ENCODE results near the gene TIRAP. TPM values are rescaled to one million over a fixed set of nuclear protein-coding genes. Genes with fewer than 3 reads are reported as not detected.

Gene TIRAP
- total and polyA plus RNA-seq, 8 donors = 5.3 to 8.2 (median 6.3) TPM

- intact Hi-C loops (cut with DNase I) = no loop called here
- H3K36me3 ChIP-seq = peaks cover 0 to 21% (median 6%) of the 10 kb centered on the region in 3 donors
- peaks cover 0 to 10% (median 0%) of the 10 kb centered on the region in 3 donors for H3K4me1 ChIP-seq
- H3K27ac ChIP-seq = no peak overlapping the region
- FAIRE-seq = no peak
- no peak overlapping the region for H3K4me3 ChIP-seq
- ATAC-seq = no peak
- H3K27me3 ChIP-seq = no peaks in the 10 kb centered on the region
- no peak for DNase-seq
- 79 to 80% methylated on average over 6 of the region's 6 CpGs for WGBS, 2 donors
- H3K9me3 ChIP-seq = no peaks in the 10 kb centered on the region
- TF ChIP-seq CTCF (IDR thresholded peaks at IDR 0.05) = no peak
Measured at GRCh38 chr11:126288237-126288636, 5.3 kb downstream of the TIRAP start.

GRCh38 chr11:126290887-126291286 is 8.0 kb downstream of the TIRAP start:
- Histone ChIP-seq H3K36me3 (peaks cover 0 to 32% (median 6%) of the 10 kb centered on the region in 3 donors), H3K4me1 (no peaks in the 10 kb centered on the region), H3K9me3 (no peaks in the 10 kb centered on the region), H3K27ac (no peak overlapping the region), H3K4me3 (no peak overlapping the region), H3K27me3 (no peaks in the 10 kb centered on the region)
- DNase-seq = no peak
- no peak for TF ChIP-seq CTCF (IDR thresholded peaks at IDR 0.05)
- peak in 3 of 4 donors; percentile 27 to 45 (median 36) for ATAC-seq
- intact Hi-C loops (cut with DNase I) = no loop called here
- FAIRE-seq = no peak
- 86 to 92% methylated on average over 12 of the region's 12 CpGs for WGBS, 2 donors

GRCh38 chr11:126293726-126294125 is 10.8 kb downstream of the TIRAP start:
- no peak for FAIRE-seq

GRCh38 chr11:126297004-126297403 is 14.1 kb downstream of the TIRAP start:
- ATAC-seq (no peak), FAIRE-seq (no peak), DNase-seq (no peak)
- Histone ChIP-seq H3K4me1 (no peaks in the 10 kb centered on the region), H3K27ac (no peak overlapping the region), H3K36me3 (peaks cover 0 to 19% (median 6%) of the 10 kb centered on the region in 3 donors), H3K27me3 (no peaks in the 10 kb centered on the region), H3K9me3 (no peaks in the 10 kb centered on the region), H3K4me3 (no peak overlapping the region)
- intact Hi-C loops (cut with DNase I) = no loop called here
- 52 to 87% methylated on average over 2 of the region's 2 CpGs for WGBS, 2 donors
- no peak for TF ChIP-seq CTCF (IDR thresholded peaks at IDR 0.05)

More at GRCh38 chr11:126293726-126294125, 10.8 kb downstream of the TIRAP start:
- no peaks in the 10 kb centered on the region for H3K4me1 ChIP-seq
- 89 to 91% methylated on average over 5 of the region's 5 CpGs for WGBS, 2 donors
- H3K27me3 ChIP-seq = no peaks in the 10 kb centered on the region
- peaks cover 0 to 32% (median 6%) of the 10 kb centered on the region in 3 donors for H3K36me3 ChIP-seq
- no peak for ATAC-seq
- TF ChIP-seq CTCF (IDR thresholded peaks at IDR 0.05) = no peak
- intact Hi-C loops (cut with DNase I) = no loop called here
- no peak overlapping the region for H3K27ac ChIP-seq
- no peak for DNase-seq
- H3K9me3 ChIP-seq = no peaks in the 10 kb centered on the region
- H3K4me3 ChIP-seq = no peak overlapping the region

GRCh38 chr11:126303623-126304456 is 20.9 kb downstream of the TIRAP start, which contains the start of gene DCPS:
Gene DCPS, plus strand, starts transcription at chr11:126304060. Its CDS starts 21 bp downstream, at chr11:126304081.
- H3K36me3 ChIP-seq = no peaks in the 10 kb centered on the region
- no peaks in the 10 kb centered on the region for H3K27me3 ChIP-seq
- FAIRE-seq (no peak), ATAC-seq (peak; percentile 98 to 100 (median 99)), DNase-seq (peak; percentile 86 to 97 (median 92))
- no peaks in the 10 kb centered on the region for H3K9me3 ChIP-seq
- peak within 1 kb of the TSS; percentile 36 to 71 (median 59) for H3K4me3 ChIP-seq
- WGBS, 2 donors = 1% methylated on average over 61 of the region's 61 CpGs
- TF ChIP-seq CTCF (IDR thresholded peaks at IDR 0.05) = peak in 1 of 4 donors; percentile 6
- peaks cover 8 to 22% (median 13%) of the 10 kb centered on the region in 3 donors for H3K4me1 ChIP-seq
- peak within 1 kb of the TSS; percentile 67 to 88 (median 80) for H3K27ac ChIP-seq
- intact Hi-C loops (cut with DNase I) = no loop called here

Data from pancreas (tissue), 10 donors.